HG02678 (cell line): ENCODE results near the gene CEACAM8.
"Not testable (repeated sequence)": the region's sequence is repeated elsewhere in the genome, so short reads cannot be mapped to it uniquely, and the experiment has no call there.

Source experiments
- ATAC-seq: cut with Tn5 transposase; IDR thresholded peaks from one replicate; pipeline ENCODE4 v1.9.1; 2021; ENCODE audit warnings: mild to moderate bottlenecking, moderate library complexity; ENCODE audit not compliant: unreplicated experiment

The CEACAM8 gene

GRCh38 chr19:42546831-42547500 lies 47.8 kb downstream of the CEACAM8 start:
- no peak for ATAC-seq

GRCh38 chr19:42544146-42544545 lies 50.6 kb downstream of the CEACAM8 start:
- no peak for ATAC-seq

- no peak for ATAC-seq
Observed at GRCh38 chr19:42542791-42543190, 51.9 kb downstream of the CEACAM8 start.

GRCh38 chr19:42540071-42540553 lies 54.6 kb downstream of the CEACAM8 start:
- no peak for ATAC-seq

GRCh38 chr19:42538841-42539709 lies 55.6 kb downstream of the CEACAM8 start:
- ATAC-seq, result no peak

- not testable (repeated sequence) for ATAC-seq
Observed at GRCh38 chr19:42535276-42535675, 59.4 kb downstream of the CEACAM8 start.

- ATAC-seq, result no peak
Observed at GRCh38 chr19:42534391-42534790, 60.3 kb downstream of the CEACAM8 start.

GRCh38 chr19:42532891-42533290 lies 61.8 kb downstream of the CEACAM8 start:
- ATAC-seq, result no peak

GRCh38 chr19:42531313-42531712 lies 63.4 kb downstream of the CEACAM8 start:
- ATAC-seq, result no peak
